GM12801 (cell line): ENCODE measurements around the gene NHLRC4.

ENCODE experiments used
- TF ChIP-seq, protein P1 (sequence below): IDR thresholded peaks from one replicate; pipeline ENCODE4 v1.5.1; 2011; ENCODE audit warnings: control low read depth; ENCODE audit not compliant: insufficient read length; ENCODE audit errors: extremely low read depth

NHLRC4 gene

DNA sequence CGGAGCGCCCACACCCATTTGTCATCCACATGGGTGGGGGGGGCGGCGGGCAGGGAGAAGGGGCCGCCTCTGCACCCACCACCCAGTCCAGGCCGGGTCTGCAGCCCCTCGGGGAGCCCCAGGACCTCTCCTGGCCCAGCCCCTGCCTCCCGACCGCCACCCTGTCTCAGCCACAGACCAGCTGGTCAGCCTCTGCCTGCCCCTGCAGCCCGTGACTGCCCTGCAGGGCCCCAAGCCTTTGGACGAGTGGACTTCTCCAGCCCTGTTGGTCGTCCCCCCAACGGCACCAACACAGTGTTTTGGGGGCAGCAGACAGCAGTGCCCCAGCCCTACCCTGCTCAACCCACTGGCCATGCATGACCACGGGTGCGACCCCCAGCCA, 5.4 kb upstream of the NHLRC4 start:
- TF ChIP-seq, protein P1, sequence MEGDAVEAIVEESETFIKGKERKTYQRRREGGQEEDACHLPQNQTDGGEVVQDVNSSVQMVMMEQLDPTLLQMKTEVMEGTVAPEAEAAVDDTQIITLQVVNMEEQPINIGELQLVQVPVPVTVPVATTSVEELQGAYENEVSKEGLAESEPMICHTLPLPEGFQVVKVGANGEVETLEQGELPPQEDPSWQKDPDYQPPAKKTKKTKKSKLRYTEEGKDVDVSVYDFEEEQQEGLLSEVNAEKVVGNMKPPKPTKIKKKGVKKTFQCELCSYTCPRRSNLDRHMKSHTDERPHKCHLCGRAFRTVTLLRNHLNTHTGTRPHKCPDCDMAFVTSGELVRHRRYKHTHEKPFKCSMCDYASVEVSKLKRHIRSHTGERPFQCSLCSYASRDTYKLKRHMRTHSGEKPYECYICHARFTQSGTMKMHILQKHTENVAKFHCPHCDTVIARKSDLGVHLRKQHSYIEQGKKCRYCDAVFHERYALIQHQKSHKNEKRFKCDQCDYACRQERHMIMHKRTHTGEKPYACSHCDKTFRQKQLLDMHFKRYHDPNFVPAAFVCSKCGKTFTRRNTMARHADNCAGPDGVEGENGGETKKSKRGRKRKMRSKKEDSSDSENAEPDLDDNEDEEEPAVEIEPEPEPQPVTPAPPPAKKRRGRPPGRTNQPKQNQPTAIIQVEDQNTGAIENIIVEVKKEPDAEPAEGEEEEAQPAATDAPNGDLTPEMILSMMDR: no peak

DNA sequence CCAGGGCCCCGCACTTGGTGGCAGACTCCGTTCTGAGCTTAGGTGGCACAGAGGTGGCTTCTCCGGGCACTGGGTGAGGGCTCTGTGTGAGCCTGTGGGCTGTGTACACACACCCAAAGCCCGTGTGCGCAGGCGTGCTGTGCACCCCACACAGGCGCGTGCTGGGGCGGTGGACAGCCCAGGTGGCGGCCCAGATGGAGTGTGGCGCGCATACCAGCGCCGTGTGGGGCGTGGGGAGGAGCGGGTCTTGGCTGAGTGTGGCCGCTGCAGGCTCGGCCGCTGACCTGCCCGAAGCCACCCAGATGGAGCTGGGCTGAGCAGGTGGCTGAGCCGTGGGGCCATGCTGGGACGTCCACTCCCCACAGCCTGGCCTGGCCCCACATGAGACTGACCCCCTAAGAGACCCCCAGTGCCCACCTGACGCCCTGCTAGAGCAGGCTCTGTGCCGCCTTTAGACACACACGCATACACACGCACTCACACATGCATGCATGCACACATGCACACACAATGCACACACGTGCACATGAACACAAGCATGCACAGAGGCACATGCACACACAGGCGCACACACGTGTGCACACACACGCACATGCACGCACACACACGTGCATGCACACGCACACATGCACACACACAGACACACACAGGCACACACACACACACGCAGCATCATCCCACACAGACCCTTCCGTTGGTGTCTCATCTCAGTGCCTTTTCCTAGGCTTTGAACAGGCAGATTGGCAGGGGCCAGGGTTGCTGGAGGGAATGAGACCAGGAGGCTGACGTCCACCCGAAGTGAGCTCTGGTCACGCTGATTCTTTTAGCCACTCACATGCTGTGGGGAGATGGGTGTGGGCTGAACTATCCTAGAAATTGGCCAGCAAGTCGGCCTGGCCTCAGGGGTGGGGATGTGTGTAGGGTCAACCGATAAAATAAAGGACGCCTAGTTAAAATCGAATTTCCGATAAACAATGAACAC, 4.6 kb upstream of the NHLRC4 start:
- TF ChIP-seq, protein P1: no peak

DNA sequence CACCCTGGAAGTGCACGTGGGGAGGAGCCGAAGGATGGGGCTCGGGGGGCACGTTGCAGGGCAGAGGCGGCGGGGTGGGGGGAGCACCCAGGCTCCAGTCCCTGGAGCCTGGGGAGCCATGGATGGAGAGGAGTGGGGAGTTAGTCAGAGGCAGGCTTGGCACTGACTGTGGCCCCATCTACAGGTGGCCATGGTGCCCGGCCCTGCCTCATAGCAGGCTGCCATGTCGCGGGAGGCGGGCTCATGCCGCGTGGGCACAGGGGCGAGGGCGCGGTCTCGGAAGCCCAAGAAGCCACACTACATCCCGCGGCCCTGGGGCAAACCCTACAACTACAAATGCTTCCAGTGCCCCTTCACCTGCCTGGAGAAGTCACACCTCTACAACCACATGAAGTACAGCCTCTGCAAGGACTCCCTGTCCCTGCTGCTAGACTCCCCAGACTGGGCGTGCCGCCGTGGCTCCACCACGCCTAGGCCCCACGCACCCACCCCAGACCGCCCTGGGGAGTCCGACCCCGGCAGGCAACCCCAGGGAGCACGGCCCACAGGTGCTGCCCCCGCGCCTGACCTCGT, 3.6 kb upstream of the NHLRC4 start:
- TF ChIP-seq, protein P1: no peak

DNA sequence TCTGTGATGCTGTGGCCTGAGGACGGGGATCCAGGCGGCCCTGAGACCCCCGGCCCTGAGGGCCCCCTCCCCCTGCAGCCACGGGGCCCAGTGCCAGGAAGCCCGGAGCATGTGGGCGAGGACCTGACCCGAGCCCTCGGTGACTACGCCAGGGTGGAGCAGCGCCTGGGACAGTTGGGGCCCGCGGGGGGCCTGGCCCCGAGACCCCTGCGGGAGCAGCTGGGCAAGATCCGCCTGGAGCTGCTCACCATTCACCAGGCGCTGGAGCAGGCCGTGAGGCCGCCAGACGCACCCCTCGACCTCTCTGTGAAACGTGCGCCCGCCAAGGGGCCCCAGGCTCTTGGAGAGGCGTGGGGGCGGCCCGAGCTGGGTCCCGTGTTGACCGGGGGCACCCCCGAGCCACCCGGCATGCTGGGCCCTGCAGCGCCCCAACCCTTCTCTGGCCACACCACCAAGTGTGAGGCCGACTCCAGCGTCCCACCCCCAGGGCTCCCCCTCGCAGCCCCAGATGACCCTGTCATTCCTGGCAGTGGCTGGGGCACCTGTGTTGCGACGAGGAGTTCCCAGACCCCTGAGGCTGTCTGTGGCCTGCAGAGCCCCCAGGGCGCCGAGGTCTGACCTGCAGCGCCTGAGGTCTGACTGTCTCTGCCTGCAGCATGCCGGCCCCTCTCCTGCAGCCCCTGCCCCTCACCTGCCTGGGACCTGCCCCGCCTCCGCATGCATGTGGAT, 2.0 kb upstream of the NHLRC4 start:
- TF ChIP-seq, protein P1: no peak

DNA sequence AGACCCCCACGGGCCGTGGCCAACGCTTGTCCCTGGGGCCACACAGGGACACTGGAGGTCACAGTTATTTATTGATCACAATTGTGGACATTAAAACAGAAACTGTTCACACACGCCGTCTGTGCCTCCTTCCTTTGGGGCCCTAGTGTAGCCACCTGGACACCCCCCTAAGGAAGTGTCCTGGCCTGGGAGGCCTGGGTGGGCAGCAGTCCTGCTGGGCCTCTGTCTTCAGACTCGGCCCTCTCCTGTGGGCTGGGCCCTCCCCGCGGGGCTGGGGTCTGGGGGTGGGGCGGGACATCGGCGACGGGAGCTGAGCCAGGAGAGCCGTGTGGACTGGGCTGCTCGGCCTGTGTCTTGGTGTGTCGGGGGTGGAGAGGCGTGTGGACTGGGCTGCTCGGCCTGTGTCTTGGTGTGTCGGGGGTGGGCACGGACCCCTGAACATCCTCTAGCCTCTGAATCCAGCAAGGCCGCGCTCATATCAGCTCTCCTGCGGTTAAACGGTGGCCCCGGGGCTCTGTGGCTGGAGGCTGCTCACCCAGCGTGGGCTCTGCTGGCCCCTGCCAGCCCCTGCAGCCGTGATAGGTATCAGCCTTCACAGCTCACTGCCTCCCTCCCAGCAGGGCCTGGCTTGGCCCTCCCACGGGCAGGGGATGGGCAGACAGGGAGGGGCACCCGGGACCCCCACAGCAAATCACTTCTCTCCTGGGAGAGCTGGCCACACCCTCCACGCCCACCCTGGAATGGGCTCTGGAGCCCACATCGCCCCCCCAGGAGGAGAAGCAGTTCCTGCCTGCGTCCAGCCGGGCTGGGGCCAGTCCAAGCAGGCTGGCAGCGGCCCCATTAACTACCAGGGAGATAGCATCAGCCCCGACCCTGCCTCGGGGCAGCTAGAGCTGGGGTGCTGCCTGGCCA, 1.1 kb upstream of the NHLRC4 start:
- TF ChIP-seq, protein P1: no peak

DNA sequence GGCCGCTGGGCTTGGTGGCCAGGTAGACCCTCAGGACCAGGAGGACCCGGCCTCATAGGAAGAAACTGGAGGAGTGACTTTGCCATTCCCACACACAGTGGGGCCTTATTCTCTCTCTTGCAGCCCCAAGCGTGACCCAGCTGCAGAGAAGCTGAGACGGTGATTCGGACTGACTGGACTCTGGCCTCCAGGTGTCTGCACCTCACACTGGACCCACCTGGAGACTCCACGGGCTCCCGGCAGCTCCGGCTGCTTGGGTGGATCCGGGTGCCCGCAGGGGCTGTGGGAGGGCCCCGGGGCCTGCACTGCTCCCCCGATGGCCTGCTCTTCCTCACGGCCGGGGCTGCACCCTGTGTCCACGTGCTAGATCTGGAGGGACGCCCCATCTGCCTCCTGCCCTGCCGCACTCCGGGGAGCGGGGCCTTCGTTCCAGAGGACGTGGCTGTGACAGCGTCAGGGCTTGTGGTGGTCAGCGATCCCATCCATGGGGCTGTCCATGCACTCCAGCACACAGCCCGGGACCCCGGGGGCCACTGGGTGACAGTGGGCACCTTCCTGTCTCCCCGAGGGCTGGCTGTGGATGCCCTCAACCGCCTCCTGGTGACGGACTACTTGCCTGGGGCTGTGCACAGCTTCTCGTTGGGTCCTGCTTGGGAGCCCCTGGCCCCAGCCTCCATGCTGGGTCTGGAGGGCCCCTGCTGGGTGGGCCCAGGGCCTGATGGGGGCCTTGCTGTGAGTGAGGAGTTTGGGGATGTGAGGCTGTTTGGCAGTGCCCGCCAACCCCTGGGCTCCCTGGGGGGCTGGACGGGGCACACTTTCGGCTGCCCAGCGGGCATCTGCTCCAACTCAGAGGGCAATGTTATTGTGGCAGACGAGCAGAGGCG, 810 bp downstream of the NHLRC4 start:
- TF ChIP-seq, protein P1: no peak
